HG02610 (cell line): Measurements from ENCODE around the gene MTFMT.
"Not testable (repeated sequence)": the region's sequence is repeated elsewhere in the genome, so short reads cannot be mapped to it uniquely, and the experiment has no call there.

ENCODE experiments used
- ATAC-seq: cut with Tn5 transposase; IDR thresholded peaks from one replicate; pipeline ENCODE4 v1.9.1; 2021; ENCODE audit warnings: mild to moderate bottlenecking, moderate library complexity; ENCODE audit not compliant: unreplicated experiment

Gene MTFMT

DNA sequence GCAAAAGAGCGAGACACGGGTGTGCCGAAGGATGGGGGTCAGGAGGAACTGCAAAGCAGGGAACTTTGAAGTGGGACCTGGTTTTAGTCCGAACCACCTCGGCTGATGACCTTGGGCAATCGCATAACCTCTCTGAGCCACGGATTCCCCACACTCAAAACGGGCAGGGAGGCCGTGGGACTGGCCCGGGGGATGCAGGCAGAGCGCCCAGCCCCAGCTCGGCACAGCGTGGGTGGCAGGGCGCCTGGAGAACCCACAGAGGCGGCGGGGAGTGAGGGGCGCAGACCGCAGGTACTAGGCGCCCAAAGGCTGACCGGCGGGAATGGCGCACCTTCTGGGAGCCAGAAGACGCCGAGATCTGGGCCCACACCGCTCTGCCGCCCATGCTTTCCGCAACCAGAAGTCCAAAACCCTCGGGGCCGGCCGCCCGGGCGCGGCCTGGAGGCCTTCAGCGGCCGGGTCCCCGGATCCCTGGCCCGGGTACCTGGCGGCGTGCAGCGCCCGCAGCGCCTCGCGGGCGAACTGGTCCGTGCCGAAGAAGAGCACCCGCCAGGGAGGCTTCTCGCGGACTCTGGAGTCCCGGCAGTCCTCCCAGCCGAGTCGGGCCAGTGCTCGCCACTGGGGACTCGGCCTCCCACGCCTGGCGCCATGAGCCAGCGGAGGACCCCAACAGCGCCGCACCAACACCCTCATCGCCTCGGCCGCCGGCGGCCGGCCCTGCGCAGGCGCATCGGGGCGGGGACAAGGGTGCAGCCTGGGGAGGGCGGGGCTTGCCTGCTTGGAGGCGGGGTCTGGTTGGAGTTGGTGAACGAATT is at the start of gene MTFMT:
TSS of gene MTFMT (minus strand) at position 719 of the 815 bp plus-strand sequence. CDS start at position 693, 26 bp downstream.
- peak; percentile 86 for ATAC-seq

DNA sequence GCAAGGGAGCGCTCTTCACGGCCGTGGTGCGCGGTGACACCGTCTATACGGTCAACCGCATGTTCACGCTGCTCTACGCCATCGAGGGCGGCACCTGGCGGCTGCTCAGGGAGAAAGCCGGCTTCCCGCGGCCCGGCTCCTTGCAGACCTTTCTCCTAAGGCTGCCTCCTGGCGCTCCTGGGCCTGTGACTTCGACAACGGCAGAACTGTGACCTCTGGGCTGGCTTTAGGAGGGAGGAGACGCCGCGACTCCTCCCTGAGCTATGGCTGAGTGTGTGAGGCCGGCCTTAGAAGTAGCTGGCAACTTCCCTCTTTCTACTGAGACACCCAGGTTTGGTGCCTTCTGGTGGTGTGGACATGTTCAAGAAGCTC is 48.5 kb upstream of the MTFMT start:
- ATAC-seq, result no peak

DNA sequence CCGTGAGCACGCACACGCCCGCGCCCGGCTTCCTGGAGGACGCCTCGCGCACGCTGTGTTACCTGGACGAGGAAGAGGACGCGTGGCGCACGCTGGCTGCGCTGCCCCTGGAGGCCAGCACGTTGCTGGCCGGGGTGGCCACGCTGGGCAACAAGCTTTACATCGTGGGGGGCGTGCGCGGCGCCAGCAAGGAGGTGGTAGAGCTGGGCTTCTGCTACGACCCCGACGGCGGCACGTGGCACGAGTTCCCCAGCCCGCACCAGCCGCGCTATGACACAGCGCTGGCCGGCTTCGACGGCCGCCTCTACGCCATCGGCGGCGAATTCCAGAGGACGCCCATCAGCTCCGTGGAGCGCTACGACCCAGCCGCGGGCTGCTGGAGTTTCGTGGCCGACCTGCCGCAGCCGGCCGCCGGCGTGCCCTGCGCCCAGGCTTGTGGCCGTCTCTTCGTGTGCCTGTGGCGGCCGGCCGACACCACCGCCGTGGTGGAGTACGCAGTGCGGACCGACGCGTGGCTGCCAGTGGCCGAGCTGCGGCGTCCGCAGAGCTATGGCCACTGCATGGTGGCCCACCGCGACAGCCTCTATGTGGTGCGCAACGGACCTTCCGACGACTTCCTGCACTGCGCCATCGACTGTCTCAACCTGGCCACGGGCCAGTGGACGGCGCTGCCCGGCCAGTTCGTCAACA is 48.0 kb upstream of the MTFMT start:
- no peak for ATAC-seq

DNA sequence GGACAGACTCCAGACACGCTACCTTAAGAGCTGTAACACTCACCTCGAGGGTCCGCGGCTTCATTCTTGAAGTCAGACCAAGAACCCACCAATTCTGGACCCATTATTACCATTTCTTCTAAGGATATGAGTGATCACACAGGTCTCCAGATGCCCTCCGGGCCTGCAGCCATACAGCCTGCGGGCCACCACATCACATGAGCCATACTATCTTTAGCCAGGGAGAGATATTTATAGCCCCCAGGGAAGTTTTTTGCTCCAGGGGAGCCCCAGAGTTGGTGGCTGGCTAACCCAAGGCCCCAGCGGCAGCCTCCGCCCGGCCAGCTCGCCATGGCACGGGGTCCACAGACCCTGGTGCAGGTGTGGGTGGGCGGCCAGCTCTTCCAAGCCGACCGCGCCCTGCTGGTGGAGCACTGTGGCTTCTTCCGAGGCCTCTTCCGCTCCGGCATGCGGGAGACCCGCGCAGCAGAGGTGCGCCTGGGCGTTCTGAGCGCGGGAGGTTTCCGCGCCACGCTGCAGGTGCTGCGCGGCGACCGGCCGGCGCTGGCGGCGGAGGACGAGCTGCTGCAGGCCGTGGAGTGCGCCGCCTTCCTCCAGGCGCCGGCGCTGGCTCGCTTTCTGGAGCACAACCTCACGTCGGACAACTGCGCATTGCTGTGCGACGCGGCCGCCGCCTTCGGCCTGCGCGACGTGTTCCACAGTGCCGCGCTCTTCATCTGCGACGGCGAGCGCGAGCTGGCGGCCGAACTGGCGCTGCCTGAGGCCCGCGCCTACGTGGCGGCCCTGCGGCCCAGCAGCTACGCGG is 47.2 kb upstream of the MTFMT start, which contains the start of gene KBTBD13:
TSS of gene KBTBD13 (plus strand) at position 261 of the 805 bp plus-strand sequence. CDS start at position 331, 70 bp downstream.
- ATAC-seq, result no peak

DNA sequence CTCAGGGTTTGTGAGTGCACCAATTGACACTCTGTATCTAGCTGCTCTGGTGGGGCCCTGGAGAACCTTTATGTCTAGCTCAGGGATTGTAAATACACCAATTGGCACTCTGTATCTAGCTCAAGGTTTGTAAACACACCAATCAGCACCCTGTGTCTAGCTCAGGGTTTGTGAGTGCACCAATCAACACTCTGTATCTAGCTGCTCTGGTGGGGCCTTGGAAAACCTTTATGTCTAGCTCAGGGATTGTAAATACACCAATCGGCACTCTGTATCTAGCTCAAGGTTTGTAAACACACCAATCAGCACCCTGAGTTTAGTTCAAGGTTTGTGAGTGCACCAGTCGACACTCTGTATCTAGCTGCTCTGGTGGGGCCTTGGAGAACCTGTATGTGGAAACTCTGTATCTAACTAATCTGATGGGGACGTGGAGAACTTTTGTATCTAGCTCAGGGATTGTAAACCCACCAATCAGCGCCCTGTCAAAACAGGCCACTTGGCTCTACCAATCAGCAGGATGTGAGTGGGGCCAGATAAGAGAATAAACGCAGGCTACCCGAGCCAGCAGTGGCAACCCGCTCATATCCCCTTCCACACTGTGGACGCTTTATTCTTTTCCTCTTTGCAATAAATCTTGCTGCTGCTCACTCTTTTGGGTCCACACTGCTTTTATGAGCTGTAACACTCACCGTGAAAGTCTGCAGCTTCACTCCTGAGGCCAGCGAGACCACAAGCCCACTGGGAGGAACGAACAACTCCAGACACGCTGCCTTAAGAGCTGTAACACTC is 46.4 kb upstream of the MTFMT start:
- ATAC-seq, result not testable (repeated sequence)

DNA sequence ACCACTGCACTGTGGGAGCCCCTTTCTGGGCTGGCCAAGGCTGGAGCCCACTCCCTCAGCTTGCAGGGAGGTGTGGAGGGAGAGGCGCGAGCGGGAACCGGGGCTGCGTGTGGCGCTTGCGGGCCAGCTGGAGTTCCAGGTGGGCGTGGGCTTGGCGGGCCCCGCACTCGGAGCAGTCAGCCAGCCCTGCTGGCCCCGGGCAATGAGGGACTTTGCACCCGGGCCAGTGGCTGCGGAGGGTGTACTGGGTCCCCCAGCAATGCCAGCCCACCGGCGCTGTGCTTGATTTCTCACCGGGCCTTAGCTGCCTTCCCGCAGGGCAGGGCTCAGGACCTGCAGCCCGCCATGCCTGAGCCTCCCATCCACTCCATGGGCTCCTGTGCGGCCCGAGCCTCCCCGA is 45.5 kb upstream of the MTFMT start:
- ATAC-seq, result not testable (repeated sequence)

DNA sequence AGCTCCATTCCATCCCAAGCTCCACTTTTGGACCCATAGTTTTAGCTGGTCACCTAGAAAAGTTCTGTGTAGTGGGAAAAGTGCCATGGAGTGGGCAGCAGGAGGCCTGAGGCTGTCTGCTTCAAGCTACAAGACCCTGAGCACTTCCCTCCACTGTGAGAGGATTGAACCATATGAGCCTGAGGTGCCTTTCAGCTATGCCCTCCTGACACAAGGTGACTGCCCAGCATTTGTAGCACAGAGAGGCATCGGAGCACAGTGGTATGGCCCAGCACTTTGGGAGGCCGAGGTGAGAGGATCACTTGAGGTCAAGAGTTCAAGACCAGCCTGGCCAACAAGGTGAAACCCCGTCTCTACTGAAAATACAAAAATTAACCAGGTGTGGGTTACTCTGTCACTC is 43.2 kb upstream of the MTFMT start:
- no peak for ATAC-seq

DNA sequence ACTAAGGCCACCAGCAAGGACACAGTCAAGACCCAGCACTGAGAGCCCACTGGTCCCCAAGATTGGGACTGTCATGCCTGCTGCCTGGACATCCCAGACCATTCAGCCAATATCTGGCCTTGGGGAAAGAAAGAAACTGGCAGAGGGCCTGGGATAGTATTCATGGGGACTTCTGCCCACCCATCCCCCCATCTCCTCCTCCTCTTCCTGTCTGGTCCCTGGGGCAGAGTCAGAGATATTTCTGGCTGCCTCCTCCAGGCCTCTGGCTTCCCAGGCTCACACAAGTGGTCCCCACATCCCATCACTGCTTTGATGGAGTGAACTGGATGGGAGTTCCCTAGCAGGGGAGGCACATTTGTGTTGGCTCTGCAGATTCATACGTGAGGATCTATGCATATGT is 42.6 kb upstream of the MTFMT start:
- ATAC-seq, result no peak

DNA sequence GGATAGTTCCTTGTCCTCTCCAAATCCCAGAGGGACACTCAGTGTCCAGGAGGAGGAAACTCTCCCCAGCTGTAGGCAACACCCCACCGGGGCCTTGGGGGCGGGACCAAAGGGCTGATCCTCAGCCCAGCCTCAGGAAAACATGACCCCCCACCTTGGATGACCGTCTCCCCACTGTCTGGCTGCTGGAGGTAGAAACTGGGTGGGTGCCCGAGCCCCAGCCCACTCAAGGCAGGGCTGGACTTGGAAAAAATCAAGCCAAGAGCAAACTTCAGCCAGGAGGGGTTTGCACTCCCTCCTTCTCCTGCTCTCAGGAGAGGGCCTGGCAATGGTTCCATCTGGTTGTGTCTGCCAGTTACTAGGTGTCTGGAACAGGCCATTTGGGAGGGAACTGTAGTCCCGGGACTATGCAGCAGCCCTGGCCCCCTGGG is 42.0 kb upstream of the MTFMT start:
- ATAC-seq, result no peak

DNA sequence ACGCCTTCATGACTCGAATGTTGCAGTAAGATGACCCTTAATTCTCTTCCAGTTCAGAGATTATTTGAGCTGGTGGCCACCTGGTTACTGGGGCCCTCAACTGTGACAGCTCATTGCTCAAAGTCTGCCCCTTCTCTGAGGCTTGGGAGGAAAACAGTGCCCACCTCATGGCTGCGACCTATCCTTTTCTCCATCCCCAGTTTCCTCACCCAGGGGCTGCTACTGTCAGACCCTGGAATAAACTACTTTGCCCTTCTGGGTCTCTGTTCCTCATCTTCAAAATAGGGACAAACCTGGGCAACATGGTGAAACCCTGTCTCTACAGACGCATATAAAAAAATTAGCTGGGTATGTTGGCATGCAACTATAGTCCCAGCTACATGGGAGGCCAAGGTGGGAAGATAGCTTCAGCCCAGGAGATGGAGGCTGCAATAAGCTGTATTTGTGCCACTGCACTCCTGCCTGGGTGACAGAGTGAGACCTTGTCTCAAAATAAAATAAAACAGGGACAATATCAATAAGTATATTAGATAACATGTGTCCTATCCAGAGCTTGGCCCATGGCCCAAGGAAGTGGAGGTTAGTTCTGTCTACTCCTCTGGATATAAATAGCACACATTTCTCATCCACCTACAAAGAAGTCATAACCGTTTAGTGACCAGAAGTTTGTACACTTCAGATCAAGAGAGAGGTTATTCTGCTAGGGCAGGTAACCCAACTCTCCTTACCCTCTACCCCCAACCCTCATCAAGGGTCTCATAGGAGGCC is 40.5 kb upstream of the MTFMT start:
- ATAC-seq, result no peak

DNA sequence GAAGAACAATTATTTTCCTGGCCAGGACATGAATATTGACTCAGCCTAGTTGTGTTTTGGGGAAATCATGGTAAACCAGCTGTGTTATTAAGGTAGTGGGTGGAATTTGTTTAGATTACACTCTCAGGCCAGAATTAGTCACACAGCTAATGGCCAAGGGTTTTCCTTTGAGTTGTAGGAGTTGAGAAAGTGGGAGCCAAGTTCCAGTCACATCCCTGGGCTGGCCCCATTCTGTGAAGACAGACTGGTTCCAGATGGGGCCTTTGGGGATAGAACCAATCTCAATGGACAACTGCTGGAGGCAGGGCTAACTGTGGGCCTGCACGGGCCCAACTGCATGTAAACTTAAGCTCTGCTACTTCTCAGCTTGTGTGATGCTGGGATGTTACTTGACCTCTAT is 39.7 kb upstream of the MTFMT start:
- ATAC-seq, result no peak

DNA sequence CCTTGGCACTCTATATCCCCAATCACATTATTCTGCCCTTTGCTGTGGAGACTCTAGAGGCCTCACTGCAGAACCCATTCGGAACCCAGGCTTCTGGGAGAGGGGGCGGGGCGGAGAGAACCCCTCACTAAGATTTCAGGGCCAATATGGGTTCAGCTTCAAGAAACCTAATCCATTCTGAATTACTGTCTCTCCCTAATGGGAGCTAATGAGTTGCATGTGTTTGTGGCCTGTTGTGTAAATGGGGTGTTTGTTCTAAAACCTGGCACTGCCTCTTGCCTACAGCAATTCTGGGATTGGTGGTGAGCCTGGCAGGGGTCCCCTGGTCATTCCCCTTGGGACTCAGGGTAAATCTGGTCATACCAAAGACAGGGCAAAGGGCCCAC is 39.0 kb upstream of the MTFMT start:
- no peak for ATAC-seq

DNA sequence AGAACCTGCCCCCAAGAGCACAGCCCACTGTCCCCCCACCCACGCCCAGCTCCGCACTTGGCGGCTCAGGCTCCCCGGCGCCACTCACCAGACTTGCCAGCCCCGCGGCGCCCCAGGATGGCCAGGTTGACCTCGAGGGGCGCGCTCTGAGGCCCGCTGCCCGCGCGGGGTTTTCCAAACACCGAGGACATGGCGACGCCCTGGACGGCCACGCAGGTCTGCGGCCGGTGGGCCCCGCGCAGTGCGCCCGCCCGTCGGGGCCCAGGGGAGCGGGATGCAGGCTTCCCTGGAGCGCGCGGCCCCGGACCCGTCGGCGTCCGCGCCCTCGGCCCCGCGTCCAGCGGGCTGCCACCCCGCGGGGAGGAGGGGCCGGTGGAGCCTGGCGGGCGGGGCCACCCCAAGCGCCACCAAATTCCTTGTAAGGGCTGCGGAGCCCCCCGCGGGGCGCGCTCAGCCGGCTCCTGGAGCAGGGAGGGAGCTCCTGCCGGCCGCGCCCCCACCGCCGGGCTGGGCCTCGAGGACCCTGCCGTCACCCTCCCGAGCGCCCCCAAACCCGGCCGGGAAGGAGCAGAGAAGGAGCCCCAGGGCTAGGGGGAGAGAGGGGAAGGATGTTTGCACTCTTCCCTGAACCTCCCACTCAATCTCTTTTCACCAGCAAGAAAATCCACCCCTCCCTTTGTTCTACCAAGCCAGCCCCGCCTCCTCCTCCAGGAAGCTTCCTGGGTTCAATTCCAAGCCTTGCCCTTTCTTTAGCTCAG is 38.4 kb upstream of the MTFMT start, which contains the start of gene RASL12:
TSS of gene RASL12 (minus strand) at position 347 of the 758 bp plus-strand sequence. CDS start at position 191, 156 bp downstream.
- ATAC-seq, result no peak

DNA sequence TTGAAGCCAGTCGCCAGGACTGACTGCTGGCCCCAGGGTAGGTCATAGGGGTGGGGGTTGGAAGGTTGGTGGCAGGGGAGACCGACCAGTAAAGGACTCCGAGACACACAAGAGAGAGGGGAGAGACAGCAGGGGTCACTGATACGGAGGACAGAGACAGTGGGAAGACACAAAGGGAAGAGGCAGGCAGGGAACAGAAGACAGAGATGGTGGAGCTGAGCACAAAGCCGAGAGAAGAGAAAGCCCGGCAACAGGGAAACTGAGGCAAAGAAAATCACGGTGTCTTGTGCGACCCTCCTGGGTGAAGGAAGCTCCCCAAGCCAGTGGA is 37.8 kb upstream of the MTFMT start:
- ATAC-seq, result no peak

DNA sequence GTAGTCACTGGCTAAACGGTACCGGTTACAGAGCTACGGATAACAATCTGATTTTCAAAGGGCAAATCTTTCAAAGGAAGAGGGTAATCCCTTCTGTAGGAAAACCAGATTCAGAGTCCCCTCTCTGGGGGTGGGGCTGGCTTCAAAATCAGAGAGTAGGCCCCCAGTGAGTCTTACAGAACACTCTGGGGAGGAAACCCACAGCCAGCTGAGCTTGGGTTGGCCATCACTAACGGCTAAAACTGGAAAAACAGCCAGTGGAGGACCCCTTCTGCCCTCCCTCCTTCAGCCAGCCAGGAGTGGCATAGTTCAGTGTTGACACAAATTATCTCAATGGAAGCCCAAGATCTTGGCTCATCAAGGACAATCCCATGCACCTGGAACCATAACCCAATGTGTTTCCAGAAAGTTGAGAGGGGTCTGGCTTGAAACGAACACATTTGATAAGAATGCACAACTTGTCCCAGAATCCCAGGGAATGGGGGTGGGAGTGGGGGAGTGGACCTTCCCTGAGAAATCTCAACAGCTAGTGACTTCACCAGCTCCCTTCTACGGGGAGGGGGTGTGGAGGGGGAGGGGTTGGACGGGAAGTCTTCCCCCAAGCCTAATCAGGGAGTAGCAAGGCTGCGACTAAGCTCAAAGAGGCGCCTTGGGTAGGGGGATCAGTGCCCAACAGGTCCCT is 37.3 kb upstream of the MTFMT start:
- ATAC-seq, result no peak

DNA sequence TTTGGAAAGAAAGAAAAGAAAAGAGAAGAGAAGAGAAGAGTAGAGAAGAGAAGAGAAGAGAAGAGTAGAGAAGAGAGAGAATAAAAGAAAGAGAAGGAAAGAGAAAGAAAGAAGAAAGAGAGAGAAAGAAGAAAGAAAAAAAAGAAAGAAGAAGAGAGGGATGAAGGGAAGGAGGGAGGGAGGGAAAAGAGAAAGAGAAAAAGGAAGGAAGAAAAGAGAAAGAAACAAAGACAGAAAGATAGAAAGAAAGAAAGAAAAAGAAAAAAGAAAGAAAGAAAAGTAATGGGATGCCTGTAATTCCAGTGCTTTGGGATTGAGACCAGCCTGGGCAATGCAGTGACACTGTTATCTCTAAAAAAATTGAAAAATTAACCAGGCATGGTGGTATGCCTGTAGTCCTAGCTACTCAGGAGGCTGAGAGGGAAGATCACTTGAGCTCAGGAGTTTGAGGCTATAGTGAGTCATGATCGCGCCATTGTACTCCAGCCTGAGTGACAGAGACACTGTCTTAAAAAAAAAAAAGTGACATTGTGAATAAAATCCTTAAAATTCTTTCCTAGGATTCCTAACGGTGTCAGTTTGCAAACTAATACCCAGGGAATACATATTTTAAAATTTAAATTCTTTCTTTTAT is 36.7 kb upstream of the MTFMT start:
- ATAC-seq, result no peak

DNA sequence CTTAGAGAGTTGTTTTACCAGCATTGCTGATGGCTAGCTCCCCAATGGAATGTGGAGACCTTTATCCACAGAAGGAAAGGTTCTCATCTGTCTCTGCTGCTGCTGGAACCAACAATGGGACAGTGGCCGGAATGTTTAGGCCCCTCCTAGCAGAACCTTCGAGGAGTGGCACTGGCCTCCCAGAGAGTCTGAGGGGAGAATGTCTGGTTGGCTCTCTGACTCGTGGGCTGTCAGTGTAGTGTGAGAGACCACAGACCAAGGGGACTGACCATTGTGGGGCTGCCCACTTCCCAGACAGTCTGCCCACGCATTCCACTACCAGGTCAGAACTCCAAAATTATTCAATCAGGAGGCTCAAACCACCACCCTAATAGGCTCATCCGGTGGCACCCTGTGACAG is 33.3 kb upstream of the MTFMT start:
- ATAC-seq, result no peak

DNA sequence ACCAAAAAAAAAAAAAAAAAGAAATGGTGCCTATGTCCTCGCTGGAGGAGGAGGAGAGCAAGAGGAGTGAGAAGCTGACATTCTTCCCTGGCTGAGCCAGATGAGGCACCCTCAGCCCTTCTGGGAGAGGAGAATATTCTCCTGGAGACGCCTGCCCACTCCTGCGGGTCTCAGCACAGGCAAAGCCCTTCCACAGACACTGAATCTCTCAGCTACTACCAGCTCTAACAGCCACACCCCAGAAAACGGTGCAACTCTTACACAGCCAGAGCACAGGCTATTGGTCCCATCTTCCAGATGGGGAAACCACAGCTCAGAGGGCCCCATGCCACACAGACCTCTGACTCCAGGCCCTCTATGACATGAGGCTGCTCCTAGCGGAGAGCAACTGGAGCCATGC is 32.6 kb upstream of the MTFMT start:
- ATAC-seq, result no peak
